GM18867 (cell line): ENCODE measurements around the gene PELI1.
A peak's percentile ranks its signal among the peaks of the same experiment; 100 is the strongest.

Experiments used
- ATAC-seq: cut with Tn5 transposase; IDR thresholded peaks from one replicate; pipeline ENCODE4 v1.9.1; 2021; ENCODE audit warnings: mild to moderate bottlenecking, moderate library complexity; ENCODE audit not compliant: unreplicated experiment

PELI1 gene

GRCh38 chr2:64144057-64145013 is at the start of gene PELI1:
Gene PELI1, minus strand, starts transcription at chr2:64144420. Its CDS starts 36,110 bp downstream, at chr2:64108310.
- peak; percentile 82 for ATAC-seq

- ATAC-seq, result no peak
These were observed 49.3 kb upstream of the PELI1 start for GRCh38 chr2:64193491-64193890.

- no peak for ATAC-seq
These were observed 48.5 kb upstream of the PELI1 start for GRCh38 chr2:64192664-64193105.

- ATAC-seq, result no peak
These were observed 47.9 kb upstream of the PELI1 start for GRCh38 chr2:64192125-64192479.

GRCh38 chr2:64189586-64189985 is 45.4 kb upstream of the PELI1 start:
- ATAC-seq, result no peak

GRCh38 chr2:64189167-64189566 is 44.9 kb upstream of the PELI1 start:
- no peak for ATAC-seq

- no peak for ATAC-seq
These were observed 42.7 kb upstream of the PELI1 start for GRCh38 chr2:64186699-64187605.

- ATAC-seq, result peak; percentile 93
These were observed 35.5 kb upstream of the PELI1 start for GRCh38 chr2:64179582-64180321.

GRCh38 chr2:64177315-64177714 is 33.1 kb upstream of the PELI1 start:
- no peak for ATAC-seq

- no peak for ATAC-seq
These were observed 31.4 kb upstream of the PELI1 start for GRCh38 chr2:64175419-64176197.

GRCh38 chr2:64173156-64174135 is 29.2 kb upstream of the PELI1 start:
- peak; percentile 50 for ATAC-seq

GRCh38 chr2:64168756-64169155 is 24.5 kb upstream of the PELI1 start:
- ATAC-seq, result no peak

- ATAC-seq, result no peak
These were observed 24.0 kb upstream of the PELI1 start for GRCh38 chr2:64168201-64168600.

GRCh38 chr2:64166637-64167420 is 22.6 kb upstream of the PELI1 start:
- no peak for ATAC-seq

- ATAC-seq, result no peak
These were observed 22.0 kb upstream of the PELI1 start for GRCh38 chr2:64166212-64166611.

GRCh38 chr2:64165706-64166105 is 21.5 kb upstream of the PELI1 start:
- ATAC-seq, result no peak

- no peak for ATAC-seq
These were observed 20.4 kb upstream of the PELI1 start for GRCh38 chr2:64164629-64165028.

GRCh38 chr2:64162516-64162915 is 18.3 kb upstream of the PELI1 start:
- ATAC-seq, result no peak
